Measurements from ENCODE around the gene DAW1. TPM values are rescaled to one million over a fixed set of nuclear protein-coding genes. Genes with fewer than 3 reads are reported as not detected.

Gene DAW1
- polyA plus RNA-seq, 1 of the 3 experiments (the other 2 are of a cell fraction) = 1.2 TPM

- no peak overlapping the region for H2AFZ ChIP-seq (ENCODE audit: low read depth)
- TF ChIP-seq REST (IDR thresholded peaks at IDR 0.05; ENCODE audit: low read depth, low read length) (no peak), PBX3 (IDR thresholded peaks at IDR 0.05) (no peak), SMC3 (IDR thresholded peaks at IDR 0.05; ENCODE audit: low read depth, low read length) (no peak), MEF2A (IDR thresholded peaks at IDR 0.05; ENCODE audit: borderline replicate concordance, low read depth) (no peak), JUND (IDR thresholded peaks at IDR 0.05) (no peak), CHD2 (IDR thresholded peaks at IDR 0.05; ENCODE audit: low read length, partially characterized antibody) (no peak), RXRA (IDR thresholded peaks at IDR 0.05; ENCODE audit: borderline replicate concordance, low read depth) (no peak), CTCF (IDR thresholded peaks at IDR 0.05) (no peak), GABPA (IDR thresholded peaks at IDR 0.05; ENCODE audit: low read depth) (no peak), YY1 (IDR thresholded peaks at IDR 0.05; ENCODE audit: low read depth) (no peak)
- H3K4me2 ChIP-seq = no peak overlapping the region
- H4K20me1 ChIP-seq (ENCODE audit: insufficient read depth) = no peaks in the 10 kb centered on the region
- ChIA-PET CTCF (interaction anchor here (0.7 kb wide), 1 partner anchor 725 kb away, joined by 3 read pairs; no protein-coding TSS in a partner anchor), POLR2A (no interaction called here)
- H3K27ac ChIP-seq (ENCODE audit: low read depth in 2 of 2, low read length in 1 of 2) = no peak overlapping the region
- no peaks in the 10 kb centered on the region for H3K79me2 ChIP-seq (ENCODE audit: insufficient read depth)
- WGBS (ENCODE audit: low lambda C conversion rate) = 7% methylated on average over 2 of the region's 2 CpGs
- H3K9me2 ChIP-seq = no peaks in the 10 kb centered on the region
- H3K36me3 ChIP-seq (replicated peaks in 1 of 2; ENCODE audit: control insufficient read depth in 1 of 2, insufficient read depth in 2 of 2, low read length in 1 of 2) = no peaks in the 10 kb centered on the region
- H3K9me3 ChIP-seq = no peaks in the 10 kb centered on the region
- H3K9ac ChIP-seq = no peak overlapping the region
- peaks cover 0 to 13% of the 10 kb centered on the region in 2 experiments; a peak in 1 of 4 replicates for H3K4me1 ChIP-seq (ENCODE audit: control insufficient read depth in 1 of 2, insufficient read depth in 2 of 2, low read depth in 1 of 2, low read length in 1 of 2)
- no peak for DNase-seq
- no peak overlapping the region for H3K4me3 ChIP-seq (ENCODE audit: low read depth in 2 of 2, low read length in 1 of 2)
- H3K27me3 ChIP-seq (ENCODE audit: insufficient read depth) = no peaks in the 10 kb centered on the region; the same call in 1 of the 2 replicates
- H3F3A ChIP-seq (replicated peaks; ENCODE audit: insufficient read depth) = no peaks in the 10 kb centered on the region
These were observed 61.0 kb downstream of the DAW1 start for GRCh38 chr2:227932403-227932802.

GRCh38 chr2:227933884-227934283 lies 62.5 kb downstream of the DAW1 start:
- CTCF ChIA-PET = interaction anchor here (1.5 kb wide), 1 partner anchor 43 kb away, joined by 3 read pairs; no protein-coding TSS in a partner anchor
- H3K79me2 ChIP-seq (ENCODE audit: insufficient read depth) = no peaks in the 10 kb centered on the region
- 80% methylated on average over 1 of the region's 1 CpG for WGBS (ENCODE audit: low lambda C conversion rate)
- no peaks in the 10 kb centered on the region for H4K20me1 ChIP-seq (ENCODE audit: insufficient read depth)
- no peak overlapping the region for H3K9ac ChIP-seq
- no peak overlapping the region for H2AFZ ChIP-seq (ENCODE audit: low read depth)
- H3K4me3 ChIP-seq (ENCODE audit: low read depth in 2 of 2, low read length in 1 of 2) = no peak overlapping the region
- H3K9me2 ChIP-seq = no peaks in the 10 kb centered on the region
- no peak for DNase-seq
- no peaks in the 10 kb centered on the region; the same call in 1 of the 2 replicates for H3K27me3 ChIP-seq (ENCODE audit: insufficient read depth)
- H3K27ac ChIP-seq (ENCODE audit: low read depth in 2 of 2, low read length in 1 of 2) = no peak overlapping the region
- peaks cover 0 to 13% of the 10 kb centered on the region in 2 experiments; a peak in 1 of 4 replicates for H3K4me1 ChIP-seq (ENCODE audit: control insufficient read depth in 1 of 2, insufficient read depth in 2 of 2, low read depth in 1 of 2, low read length in 1 of 2)
- POLR2A ChIA-PET = no interaction called here
- no peak overlapping the region for H3K4me2 ChIP-seq
- H3F3A ChIP-seq (replicated peaks; ENCODE audit: insufficient read depth) = no peaks in the 10 kb centered on the region
- no peaks in the 10 kb centered on the region for H3K9me3 ChIP-seq
- no peaks in the 10 kb centered on the region for H3K36me3 ChIP-seq (replicated peaks in 1 of 2; ENCODE audit: control insufficient read depth in 1 of 2, insufficient read depth in 2 of 2, low read length in 1 of 2)
- TF ChIP-seq RFX5 (IDR thresholded peaks at IDR 0.05; ENCODE audit: low read length) (no peak), NRF1 (IDR thresholded peaks at IDR 0.05; ENCODE audit: low read depth, low read length) (no peak), MAX (IDR thresholded peaks at IDR 0.05; ENCODE audit: low read depth) (no peak), ZBTB33 (IDR thresholded peaks at IDR 0.05; ENCODE audit: borderline replicate concordance, low read depth) (no peak), GATA2 (CRISPR knock-in tag; IDR thresholded peaks at IDR 0.05) (no peak), FOSL2 (IDR thresholded peaks at IDR 0.05; ENCODE audit: borderline replicate concordance, low read depth) (no peak), FOXJ3 (CRISPR knock-in tag; IDR thresholded peaks at IDR 0.05) (no peak)

Data from SK-N-SH (cell line).